Measurements from ENCODE around the gene GPBP1L1. TPM values are rescaled to one million over a fixed set of nuclear protein-coding genes. Genes with fewer than 3 reads are reported as not detected.

Gene GPBP1L1, protein sequence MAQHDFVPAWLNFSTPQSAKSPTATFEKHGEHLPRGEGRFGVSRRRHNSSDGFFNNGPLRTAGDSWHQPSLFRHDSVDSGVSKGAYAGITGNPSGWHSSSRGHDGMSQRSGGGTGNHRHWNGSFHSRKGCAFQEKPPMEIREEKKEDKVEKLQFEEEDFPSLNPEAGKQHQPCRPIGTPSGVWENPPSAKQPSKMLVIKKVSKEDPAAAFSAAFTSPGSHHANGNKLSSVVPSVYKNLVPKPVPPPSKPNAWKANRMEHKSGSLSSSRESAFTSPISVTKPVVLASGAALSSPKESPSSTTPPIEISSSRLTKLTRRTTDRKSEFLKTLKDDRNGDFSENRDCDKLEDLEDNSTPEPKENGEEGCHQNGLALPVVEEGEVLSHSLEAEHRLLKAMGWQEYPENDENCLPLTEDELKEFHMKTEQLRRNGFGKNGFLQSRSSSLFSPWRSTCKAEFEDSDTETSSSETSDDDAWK
- 41.7 and 58.9 TPM in 2 replicates for total RNA-seq

DNA sequence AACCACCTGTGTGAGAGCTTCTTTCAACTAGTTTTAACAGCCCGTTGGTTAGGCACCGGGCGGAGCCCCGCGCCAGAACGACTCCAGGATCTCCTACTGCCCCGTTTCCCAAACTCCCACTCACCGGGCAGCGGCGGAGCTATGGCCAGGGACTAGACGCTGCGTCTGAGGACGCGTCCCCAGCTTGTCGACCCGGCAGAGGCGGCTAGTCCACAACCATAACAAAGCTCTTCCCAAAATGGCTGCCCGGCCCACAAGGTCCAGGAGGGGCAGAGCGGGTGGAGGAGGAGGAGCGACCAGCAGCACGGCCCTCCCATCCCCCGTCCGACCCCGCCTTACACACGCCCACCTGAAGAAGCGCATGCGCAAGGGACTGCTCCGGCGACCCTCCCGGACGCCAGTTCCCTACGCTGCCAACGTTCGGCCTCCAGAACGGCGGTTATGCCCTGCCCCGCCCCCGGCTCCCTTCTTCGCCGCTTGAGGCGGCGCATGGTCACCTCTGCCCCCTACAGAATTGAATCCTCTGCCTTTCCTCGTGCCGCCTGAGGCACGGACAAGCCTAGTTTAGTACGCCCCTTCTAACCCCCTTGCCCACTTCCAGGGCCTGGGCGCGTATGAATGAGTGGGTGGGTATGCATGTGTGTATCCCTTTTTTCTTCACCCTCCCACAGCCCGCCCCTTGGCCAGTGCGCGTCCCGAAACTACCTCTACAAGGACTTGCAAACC lies at the start of gene GPBP1L1:
Gene GPBP1L1 (minus strand): TSS at position 246 of the 726 bp plus-strand sequence. CDS start 27,446 bp downstream, outside the sequence.

DNA sequence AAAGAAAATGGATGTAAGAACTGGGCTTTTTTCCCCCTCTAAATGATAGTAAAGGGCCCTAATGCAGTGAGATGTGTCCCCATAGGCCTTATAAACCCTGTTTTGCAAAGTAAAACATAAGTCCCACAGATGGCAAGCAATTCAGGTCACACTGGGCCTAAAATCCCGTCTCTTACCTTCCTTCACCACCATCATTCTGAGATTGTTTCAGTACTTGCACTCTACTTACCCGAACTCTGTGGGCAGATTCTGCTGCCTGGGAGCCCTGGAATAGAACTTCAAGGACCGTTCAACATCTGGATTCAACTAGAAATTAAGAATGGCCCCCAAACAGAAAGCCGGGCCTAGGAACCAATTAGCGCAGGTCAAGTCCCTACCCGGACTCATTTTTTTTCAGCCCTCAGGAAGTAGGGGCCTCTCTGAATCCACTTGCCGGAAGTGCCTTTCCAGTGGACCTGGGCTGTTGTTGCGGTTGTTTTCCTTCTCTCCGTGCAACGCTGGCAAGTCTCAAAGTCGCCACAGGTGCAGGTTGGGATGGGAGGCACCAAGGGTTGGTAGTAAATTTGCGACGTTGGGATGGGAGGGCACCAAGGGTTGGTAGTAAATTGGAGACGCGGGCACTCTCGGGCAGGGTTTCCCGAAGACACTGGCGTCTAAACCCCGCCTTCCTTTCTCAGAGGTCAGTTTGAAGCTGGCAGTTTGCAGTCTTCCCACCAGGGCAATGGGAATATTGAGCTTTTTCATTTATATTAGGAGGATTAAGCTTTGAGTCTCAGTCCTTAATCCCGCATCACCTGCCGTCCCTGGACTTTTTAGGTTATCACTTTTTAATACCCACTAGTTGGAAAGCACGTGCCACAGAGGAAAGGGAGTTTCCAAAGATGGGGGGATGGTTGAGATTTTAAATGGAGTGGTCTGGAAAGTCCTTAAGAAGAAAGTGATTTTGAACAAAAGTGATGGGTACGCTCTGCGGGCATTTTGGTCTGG lies 1.7 kb upstream of the GPBP1L1 start, which contains the start of gene TMEM69:
Gene TMEM69 (plus strand): TSS at position 428 of the 987 bp plus-strand sequence. CDS start 2,888 bp downstream, outside the sequence.

DNA sequence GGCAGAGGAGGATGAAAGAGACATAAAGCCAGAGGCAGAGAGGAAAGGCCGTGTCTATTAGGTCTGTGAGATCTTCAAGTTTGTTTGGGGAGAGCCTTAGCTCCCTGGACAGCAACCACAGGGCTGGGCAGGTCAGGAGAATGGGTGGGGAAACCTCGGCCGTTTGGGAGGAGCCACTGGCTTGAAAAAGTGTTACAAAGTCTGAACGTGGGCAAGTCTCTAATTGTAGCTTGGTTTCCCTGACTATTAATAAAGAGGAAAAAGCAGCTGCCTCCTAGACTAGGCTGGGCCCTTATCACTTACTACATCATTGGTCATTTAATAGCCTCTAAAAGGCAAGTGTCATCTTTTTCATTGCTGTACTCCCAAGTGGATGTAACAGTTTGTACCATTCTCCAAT lies 62.4 kb downstream of the GPBP1L1 start, which contains the start of gene CCDC17:
Gene CCDC17 (minus strand): TSS at position 83 of the 400 bp plus-strand sequence. CDS start 145 bp downstream, outside the sequence.

DNA sequence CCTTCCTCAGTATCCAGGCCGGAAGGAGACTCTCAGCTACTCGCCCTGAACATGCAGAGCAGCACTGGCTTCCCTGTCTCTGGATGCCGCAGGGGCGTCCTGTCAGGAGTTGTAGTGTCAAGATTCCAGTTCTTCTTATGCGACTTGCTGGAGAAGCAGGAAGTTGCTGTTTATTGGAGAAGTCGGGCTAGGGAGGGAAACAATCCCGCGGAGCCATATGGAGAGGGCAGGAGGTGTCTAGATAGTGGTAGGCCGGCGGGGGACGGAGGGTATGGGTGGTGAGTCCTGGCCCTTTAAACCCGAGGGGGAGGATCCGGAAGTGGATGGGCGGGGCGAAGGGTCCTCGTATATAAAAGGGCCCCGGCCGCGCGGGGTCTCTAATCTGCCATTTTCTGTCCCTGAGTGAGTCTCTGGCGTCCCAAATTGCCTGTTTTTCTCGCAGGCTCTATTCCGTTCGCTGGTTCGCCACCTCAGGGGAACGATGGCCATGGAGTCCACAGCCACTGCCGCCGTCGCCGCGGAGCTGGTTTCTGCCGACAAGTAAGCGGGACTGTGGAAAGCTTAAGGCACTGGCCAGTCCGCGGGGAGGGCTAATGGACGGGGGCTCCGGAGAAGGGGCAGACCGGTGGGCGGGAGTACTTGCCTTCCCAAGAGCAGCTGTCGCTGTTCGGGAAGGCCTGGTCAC lies 102.5 kb downstream of the GPBP1L1 start, which contains the start of gene NASP:
Gene NASP (plus strand): TSS at position 376 of the 685 bp plus-strand sequence. CDS start 106 bp downstream, at position 482.

Other genes with a start within 250 kb of the GPBP1L1 start
- 1.6 and 2.5 TPM in 2 replicates for gene TESK2, start 195.4 kb downstream of the GPBP1L1 start, total RNA-seq
- gene CCDC163, start 186.5 kb downstream of the GPBP1L1 start, total RNA-seq: 0.51 and 2.4 TPM in 2 replicates
- 4.2 and 6.0 TPM in 2 replicates for gene MMACHC, start 186.2 kb downstream of the GPBP1L1 start, total RNA-seq
- 305 and 578 TPM in 2 replicates for gene PRDX1, start 164.6 kb downstream of the GPBP1L1 start, total RNA-seq
- 108 and 123 TPM in 2 replicates for gene AKR1A1, start 135.7 kb downstream of the GPBP1L1 start, total RNA-seq
- 21.4 and 74.0 TPM in 2 replicates for gene NASP, start 102.5 kb downstream of the GPBP1L1 start, total RNA-seq
- gene CCDC17, start 62.5 kb downstream of the GPBP1L1 start, total RNA-seq: under 0.01 and 0.89 TPM in 2 replicates
- gene TMEM69, start 1.6 kb upstream of the GPBP1L1 start, total RNA-seq: 25.7 and 28.4 TPM in 2 replicates
- 4.6 and 5.1 TPM in 2 replicates for gene IPP, start 64.1 kb upstream of the GPBP1L1 start, total RNA-seq
- gene MAST2, start 117.1 kb upstream of the GPBP1L1 start, total RNA-seq: 28.8 and 32.6 TPM in 2 replicates

Data from mesangial cell (primary cell).